AG09309 (cell line): ENCODE data around the gene PLCG2.

ENCODE experiments used
- DNase-seq: peaks from one replicate; pipeline ENCODE4 v3.0.0-alpha.2; 2010; ENCODE audit warnings: low read depth
- H3K4me3 ChIP-seq: 2 replicates; pipeline ENCODE4 v1.5.1; 2011; ENCODE audit warnings: mild to moderate bottlenecking, low read depth, low read length, moderate library complexity; ENCODE audit not compliant: control insufficient read depth
- CTCF ChIP-seq: IDR thresholded peaks from 2 replicates; pipeline ENCODE4 v1.5.1; 2011; ENCODE audit warnings: mild to moderate bottlenecking, low read depth, low read length, inconsistent platforms; ENCODE audit not compliant: insufficient read depth, control insufficient read depth; ENCODE audit errors: missing control alignments

The PLCG2 gene

DNA sequence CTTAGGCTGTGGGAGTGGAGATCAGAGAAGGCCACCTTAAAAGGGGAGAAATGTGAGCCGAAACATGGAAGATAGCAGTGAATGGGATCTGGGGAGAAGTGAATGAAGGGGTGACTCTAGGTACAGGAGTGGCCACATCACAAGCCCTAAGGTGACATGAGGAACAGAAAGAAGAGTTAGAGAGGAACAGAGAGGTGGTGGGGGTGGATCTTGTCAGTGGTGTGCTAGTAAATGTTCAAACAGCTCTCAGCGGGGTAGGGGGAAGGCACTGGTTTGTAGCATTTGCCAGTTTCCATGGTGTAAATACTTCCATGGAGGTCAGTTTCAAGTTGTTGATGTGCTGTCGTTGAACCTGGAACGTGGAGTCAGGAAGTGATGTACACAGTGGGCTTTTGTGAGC, 141.4 kb downstream of the PLCG2 start:
- no peak for TF ChIP-seq CTCF
- no peak for DNase-seq
- no peak overlapping the region for H3K4me3 ChIP-seq

GRCh38 chr16:81921085-81921814, 142.2 kb downstream of the PLCG2 start:
- no peak for TF ChIP-seq CTCF
- no peak overlapping the region for H3K4me3 ChIP-seq
- no peak for DNase-seq

DNA sequence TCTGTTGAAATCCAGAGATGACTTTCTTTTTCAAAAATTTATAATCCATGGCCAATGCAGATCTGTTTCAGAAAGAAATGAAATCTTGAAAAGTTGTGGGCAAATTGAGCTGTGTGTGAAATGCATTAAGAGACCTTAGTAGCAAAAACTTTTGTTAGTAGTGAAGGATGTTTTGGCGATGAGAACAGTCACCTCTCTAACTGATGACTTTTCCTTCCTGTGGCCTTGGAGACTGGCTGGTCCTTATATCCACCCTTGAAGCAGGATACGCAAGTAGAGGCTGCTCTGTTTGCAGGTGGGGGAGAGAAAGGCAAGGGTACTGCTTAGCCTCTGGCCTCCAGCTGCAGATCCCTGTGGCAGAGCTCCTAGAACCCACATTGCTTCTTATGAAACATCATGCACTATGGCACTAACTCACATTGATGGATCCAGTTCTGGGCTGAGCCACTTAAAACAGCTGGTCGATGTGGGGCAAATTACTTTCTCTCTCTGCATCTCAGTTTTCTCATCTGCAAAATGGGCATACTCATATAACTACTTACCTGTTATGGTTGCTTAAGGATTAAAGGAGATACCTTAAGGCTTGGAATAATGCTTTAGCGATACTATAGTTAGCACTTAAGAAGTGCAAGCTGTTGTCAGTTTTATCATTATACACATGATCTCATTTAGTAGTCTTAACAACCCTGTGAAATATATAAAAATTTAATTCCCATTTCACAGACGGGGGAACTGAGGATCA, 142.9 kb downstream of the PLCG2 start:
- TF ChIP-seq CTCF = no peak
- DNase-seq = no peak
- H3K4me3 ChIP-seq = no peak overlapping the region

GRCh38 chr16:81923296-81923695, 144.2 kb downstream of the PLCG2 start:
- no peak overlapping the region for H3K4me3 ChIP-seq
- no peak for TF ChIP-seq CTCF
- DNase-seq = no peak

DNA sequence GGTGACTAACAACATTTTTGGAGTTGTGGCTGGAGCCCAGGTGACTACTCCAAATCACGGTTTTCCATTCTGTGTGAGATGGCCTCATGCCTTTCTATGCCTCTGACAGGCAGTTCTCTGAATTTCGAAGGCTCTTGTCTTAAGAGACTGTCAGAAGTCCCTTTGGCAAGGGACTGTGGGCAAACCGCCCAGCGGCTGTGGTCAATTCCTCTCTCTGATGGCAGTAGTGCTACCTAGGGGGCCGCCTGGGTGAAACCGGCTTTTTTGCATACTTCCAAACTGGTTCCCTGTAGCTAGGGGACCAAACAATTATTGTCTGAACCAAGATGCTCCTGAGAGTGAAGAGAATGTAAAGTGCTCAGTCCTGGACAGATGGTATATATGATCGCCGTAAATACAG, 145.9 kb downstream of the PLCG2 start:
- no peak overlapping the region for H3K4me3 ChIP-seq
- TF ChIP-seq CTCF = no peak
- no peak for DNase-seq

DNA sequence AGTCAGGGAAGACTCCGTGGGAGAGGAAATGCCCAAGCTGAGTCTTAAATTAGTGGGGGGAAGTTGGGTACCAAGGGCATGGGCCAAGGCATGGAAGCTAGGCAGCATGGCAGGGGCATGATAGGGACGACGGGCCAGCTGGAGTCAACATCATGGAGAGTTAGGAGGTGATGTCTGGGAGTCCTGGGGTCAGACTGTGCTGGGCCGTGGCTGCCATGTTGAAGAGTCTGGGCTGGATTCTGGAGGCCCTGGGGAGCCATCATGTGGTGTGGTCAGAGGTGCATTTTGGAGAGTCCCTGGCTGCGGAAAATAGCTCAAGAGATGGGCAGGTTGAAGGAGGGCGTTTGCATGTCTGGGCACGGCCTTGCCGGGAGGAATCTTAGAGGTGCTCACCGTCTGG, 146.9 kb downstream of the PLCG2 start:
- TF ChIP-seq CTCF = no peak
- DNase-seq = no peak
- H3K4me3 ChIP-seq = no peak overlapping the region
